Osteoblast (primary cell): ENCODE results near the gene PARD3. TPM values are rescaled to one million over a fixed set of nuclear protein-coding genes. Genes with fewer than 3 reads are reported as not detected.

Experiments used
- DNase-seq: peaks from one replicate; pipeline ENCODE4 v3.0.0; 2011; ENCODE audit warnings: low spot score, mixed read lengths; ENCODE audit not compliant: insufficient read length; ENCODE audit errors: missing footprints
- H2AFZ ChIP-seq: 2 replicates; pipeline ENCODE4 v1.6.0; 2011; ENCODE audit warnings: mild to moderate bottlenecking, low read length
- H3K27ac ChIP-seq: 2 replicates; pipeline ENCODE4 v1.5.1; 2011; ENCODE audit warnings: mild to moderate bottlenecking, low read depth, low read length, moderate library complexity
- H3K27me3 ChIP-seq: 2 replicates; pipeline ENCODE4 v1.6.0; 2012; ENCODE audit warnings: mild to moderate bottlenecking, control low read depth, inconsistent platforms, low read length, moderate library complexity; ENCODE audit not compliant: insufficient read depth
- H3K36me3 ChIP-seq: 2 replicates; pipeline ENCODE4 v1.5.1; 2011; ENCODE audit warnings: mild to moderate bottlenecking, low read length, control low read depth, moderate library complexity; ENCODE audit not compliant: insufficient read depth
- H3K4me1 ChIP-seq: 2 replicates; pipeline ENCODE4 v1.5.1; 2011; ENCODE audit warnings: mild to moderate bottlenecking, low read length, control low read depth, moderate library complexity; ENCODE audit not compliant: insufficient read depth
- H3K4me2 ChIP-seq: 2 replicates; pipeline ENCODE4 v1.6.0; 2011; ENCODE audit warnings: mild to moderate bottlenecking, low read length; ENCODE audit not compliant: insufficient read depth
- H3K4me3 ChIP-seq: fragments of 200-600 bp; sonication (generic); 3 replicates; pipeline ENCODE4 v1.5.1; 2012; ENCODE audit warnings: mild to moderate bottlenecking, low read length, inconsistent platforms; ENCODE audit not compliant: insufficient read depth
- H3K79me2 ChIP-seq: 2 replicates; pipeline ENCODE4 v1.6.0; 2012; ENCODE audit warnings: mild to moderate bottlenecking, low read length, control low read depth, inconsistent platforms; ENCODE audit not compliant: insufficient read depth
- H3K9me3 ChIP-seq: 2 replicates; pipeline ENCODE4 v1.5.1; 2011; ENCODE audit warnings: low read depth, low read length, control low read depth
- H4K20me1 ChIP-seq: 2 replicates; pipeline ENCODE4 v1.6.0; 2012; ENCODE audit warnings: mild to moderate bottlenecking, low read length, control low read depth; ENCODE audit not compliant: insufficient read depth
- total RNA-seq: library from RNA; depleted of rRNA; stranded (reverse); fragments of >200 nt; gene quantifications from 2 replicates; pipeline ENCODE4 v1.2.3, GENCODE V29; 2012
- TF ChIP-seq, protein P1 (sequence below): IDR thresholded peaks from 2 replicates; pipeline ENCODE4 v1.5.1; 2011; ENCODE audit warnings: mild to moderate bottlenecking, low read depth, low read length, moderate library complexity; ENCODE audit errors: extremely low read depth

Gene PARD3
- total RNA-seq, 1 donor, result 71.7 TPM

DNA sequence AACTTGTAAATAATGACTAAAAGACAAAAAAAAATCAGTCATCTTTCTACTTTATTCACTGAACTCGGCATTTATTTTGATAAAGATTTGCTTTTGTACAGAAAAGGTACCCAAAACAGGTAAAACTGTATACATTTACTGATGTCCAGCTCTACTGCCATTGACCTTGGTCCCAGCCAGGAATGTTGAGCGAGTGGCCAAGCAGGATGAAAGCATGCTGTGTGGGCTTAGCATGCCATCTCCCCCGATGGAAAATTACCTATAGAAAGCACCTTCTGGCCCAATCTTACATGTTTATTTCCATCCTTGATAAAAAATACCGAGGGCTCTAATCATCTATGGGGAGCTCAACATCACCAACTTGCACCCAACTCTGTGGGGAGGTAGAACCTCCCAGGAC is 6.8 kb downstream of the PARD3 start:
- Histone ChIP-seq H3K4me2 (no peak overlapping the region), H4K20me1 (peaks cover 45% of the 10 kb centered on the region), H3K36me3 (no peaks in the 10 kb centered on the region), H3K4me1 (peaks cover 14% of the 10 kb centered on the region), H3K9me3 (no peaks in the 10 kb centered on the region), H3K27ac (no peak overlapping the region), H2AFZ (no peak overlapping the region), H3K4me3 (no peak overlapping the region), H3K27me3 (no peaks in the 10 kb centered on the region), H3K79me2 (peaks cover 67% of the 10 kb centered on the region)
- no peak for DNase-seq
- TF ChIP-seq, protein P1, sequence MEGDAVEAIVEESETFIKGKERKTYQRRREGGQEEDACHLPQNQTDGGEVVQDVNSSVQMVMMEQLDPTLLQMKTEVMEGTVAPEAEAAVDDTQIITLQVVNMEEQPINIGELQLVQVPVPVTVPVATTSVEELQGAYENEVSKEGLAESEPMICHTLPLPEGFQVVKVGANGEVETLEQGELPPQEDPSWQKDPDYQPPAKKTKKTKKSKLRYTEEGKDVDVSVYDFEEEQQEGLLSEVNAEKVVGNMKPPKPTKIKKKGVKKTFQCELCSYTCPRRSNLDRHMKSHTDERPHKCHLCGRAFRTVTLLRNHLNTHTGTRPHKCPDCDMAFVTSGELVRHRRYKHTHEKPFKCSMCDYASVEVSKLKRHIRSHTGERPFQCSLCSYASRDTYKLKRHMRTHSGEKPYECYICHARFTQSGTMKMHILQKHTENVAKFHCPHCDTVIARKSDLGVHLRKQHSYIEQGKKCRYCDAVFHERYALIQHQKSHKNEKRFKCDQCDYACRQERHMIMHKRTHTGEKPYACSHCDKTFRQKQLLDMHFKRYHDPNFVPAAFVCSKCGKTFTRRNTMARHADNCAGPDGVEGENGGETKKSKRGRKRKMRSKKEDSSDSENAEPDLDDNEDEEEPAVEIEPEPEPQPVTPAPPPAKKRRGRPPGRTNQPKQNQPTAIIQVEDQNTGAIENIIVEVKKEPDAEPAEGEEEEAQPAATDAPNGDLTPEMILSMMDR, result no peak

DNA sequence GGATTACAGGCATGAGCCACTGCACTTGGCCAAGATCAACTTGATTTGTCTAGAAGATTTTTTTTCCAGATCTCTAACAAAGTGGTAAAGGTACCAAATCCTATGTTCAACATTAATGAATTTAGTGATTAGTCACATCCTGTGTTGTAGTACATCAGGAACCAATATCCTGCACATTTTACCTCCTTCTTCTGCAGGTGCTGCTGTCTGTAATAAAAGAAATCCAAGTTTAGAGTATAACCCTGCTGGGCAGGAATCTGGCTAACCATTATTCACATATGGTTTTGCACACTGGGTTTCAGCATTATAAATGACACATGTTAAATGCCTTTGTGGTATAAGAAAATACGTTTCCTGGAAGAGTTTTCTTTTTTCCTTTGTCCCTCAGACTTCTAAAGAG is 10.8 kb downstream of the PARD3 start:
- H4K20me1 ChIP-seq, result peaks cover 30% of the 10 kb centered on the region
- H3K27ac ChIP-seq, result no peak overlapping the region
- H3K27me3 ChIP-seq, result no peaks in the 10 kb centered on the region
- no peaks in the 10 kb centered on the region for H3K36me3 ChIP-seq
- H3K4me2 ChIP-seq, result no peak overlapping the region
- peaks cover 7% of the 10 kb centered on the region for H3K4me1 ChIP-seq
- TF ChIP-seq, protein P1, result no peak
- peaks cover 36% of the 10 kb centered on the region for H3K79me2 ChIP-seq
- no peaks in the 10 kb centered on the region for H3K9me3 ChIP-seq
- DNase-seq, result no peak
- no peak overlapping the region for H2AFZ ChIP-seq
- no peak overlapping the region for H3K4me3 ChIP-seq

DNA sequence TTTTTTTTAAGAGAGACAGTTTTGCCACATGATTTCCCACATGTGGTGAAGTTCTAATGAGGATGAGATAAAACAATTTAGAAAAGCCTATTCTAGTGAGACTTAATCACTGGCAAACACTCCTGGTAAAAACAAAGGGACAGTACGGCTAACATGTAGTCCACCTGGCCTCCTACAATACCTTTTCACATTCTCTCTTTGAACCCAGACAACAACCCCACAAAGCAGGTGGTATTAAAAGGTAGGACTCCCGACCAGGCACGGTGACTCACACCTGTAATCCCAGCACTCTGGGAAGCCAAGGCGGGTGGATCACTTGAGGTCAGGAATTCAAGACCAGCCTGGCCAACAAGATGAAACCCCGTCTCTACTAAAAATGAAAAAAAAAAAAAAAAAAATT is 12.4 kb downstream of the PARD3 start:
- Histone ChIP-seq H3K36me3 (no peaks in the 10 kb centered on the region), H3K27me3 (no peaks in the 10 kb centered on the region), H2AFZ (no peak overlapping the region), H3K79me2 (peaks cover 31% of the 10 kb centered on the region), H3K4me2 (no peak overlapping the region), H4K20me1 (peaks cover 26% of the 10 kb centered on the region), H3K4me3 (no peak overlapping the region), H3K27ac (no peak overlapping the region), H3K4me1 (no peaks in the 10 kb centered on the region), H3K9me3 (no peaks in the 10 kb centered on the region)
- TF ChIP-seq, protein P1, result no peak
- no peak for DNase-seq

DNA sequence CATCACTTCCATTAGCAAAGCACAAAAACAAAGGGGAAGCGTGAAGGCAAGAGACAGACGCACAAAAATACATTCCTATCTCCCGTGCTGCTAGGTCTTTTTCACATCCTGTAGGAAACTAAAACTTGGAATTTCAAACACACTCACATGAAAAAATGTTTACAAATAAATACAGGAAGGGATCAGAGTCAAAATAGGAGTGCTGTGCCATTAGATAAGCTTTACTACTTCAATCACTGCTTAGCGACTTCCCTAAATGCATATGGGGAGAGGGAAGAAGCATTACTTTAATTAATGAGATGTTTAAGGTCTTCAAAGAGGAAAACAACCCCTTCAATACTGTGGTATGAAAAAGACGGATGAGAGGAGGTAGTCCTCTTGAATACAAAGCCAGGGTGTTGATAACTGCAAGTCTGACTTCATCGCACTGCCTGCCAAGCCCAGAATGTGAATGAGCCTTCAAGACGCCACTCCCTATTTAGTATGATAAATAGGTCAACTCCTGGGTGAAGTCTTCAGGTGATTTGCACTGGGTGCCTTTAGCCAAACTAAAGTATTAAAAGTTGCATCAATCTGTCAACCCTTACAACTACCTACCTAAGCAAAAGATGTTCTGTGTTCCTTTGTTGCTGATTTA is 13.9 kb downstream of the PARD3 start:
- H4K20me1 ChIP-seq, result peaks cover 28% of the 10 kb centered on the region
- peaks cover 24% of the 10 kb centered on the region for H3K79me2 ChIP-seq
- DNase-seq, result no peak
- H3K27me3 ChIP-seq, result no peaks in the 10 kb centered on the region
- H3K4me3 ChIP-seq, result no peak overlapping the region
- H3K4me1 ChIP-seq, result no peaks in the 10 kb centered on the region
- H3K9me3 ChIP-seq, result no peaks in the 10 kb centered on the region
- TF ChIP-seq, protein P1, result no peak
- no peaks in the 10 kb centered on the region for H3K36me3 ChIP-seq
- H3K27ac ChIP-seq, result no peak overlapping the region
- H2AFZ ChIP-seq, result no peak overlapping the region
- H3K4me2 ChIP-seq, result no peak overlapping the region
